ENCODE results near the gene CELA3A. TPM values are rescaled to one million over a fixed set of nuclear protein-coding genes. Genes with fewer than 3 reads are reported as not detected.

Gene CELA3A
- total RNA-seq, 1 donor from 2014 or later: not detected

- peak; percentile 98 for DNase-seq
Measured at GRCh38 chr1:22052115-22053016, 50.9 kb downstream of the CELA3A start, which contains the start of gene CDC42. Gene CDC42 (plus strand): TSS chr1:22052709. CDS start chr1:22078479, 25,770 bp downstream.

DNA sequence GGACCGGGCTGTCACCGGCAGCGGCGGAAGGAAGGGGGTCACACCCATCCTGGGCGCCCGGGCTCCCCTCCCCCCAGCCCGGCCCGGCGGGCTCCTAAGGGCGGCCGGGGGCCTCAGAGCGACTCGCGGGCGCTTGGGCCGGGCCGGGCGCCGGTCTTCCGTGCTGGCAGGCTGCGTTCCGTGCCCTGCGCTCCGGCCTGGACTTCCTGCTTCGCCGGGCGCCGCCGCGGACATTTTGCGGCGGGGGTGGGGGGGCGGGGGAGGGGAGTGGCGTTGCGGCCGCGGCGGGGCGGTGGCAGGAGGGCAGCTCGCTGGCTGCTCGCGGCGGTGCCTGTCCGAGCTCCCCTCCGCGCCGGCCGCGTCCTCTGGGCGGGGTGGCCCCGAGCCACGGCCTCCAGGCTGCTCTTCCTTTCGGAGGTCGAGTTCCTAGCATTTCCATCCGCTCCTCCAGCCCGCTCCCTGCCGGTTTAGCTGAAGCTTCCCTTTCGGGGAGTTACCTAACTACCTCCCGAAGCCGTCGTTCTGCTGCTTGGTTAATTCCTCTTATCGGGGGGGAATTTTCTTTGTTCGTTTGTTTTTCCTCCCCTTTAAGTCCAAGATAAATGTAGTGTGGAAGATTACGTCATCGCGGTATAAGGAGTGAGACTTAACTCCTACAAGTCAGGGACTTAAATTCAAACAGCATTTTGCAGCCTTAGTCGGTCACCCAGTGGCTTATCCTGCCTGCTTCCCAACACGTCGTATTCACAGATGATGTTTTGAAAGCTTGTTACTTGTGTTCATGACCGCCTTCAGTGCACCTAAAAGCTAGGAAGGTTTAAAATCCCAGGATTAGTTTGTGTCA lies 51.8 kb downstream of the CELA3A start:
- peak; percentile 78 for DNase-seq

DNA sequence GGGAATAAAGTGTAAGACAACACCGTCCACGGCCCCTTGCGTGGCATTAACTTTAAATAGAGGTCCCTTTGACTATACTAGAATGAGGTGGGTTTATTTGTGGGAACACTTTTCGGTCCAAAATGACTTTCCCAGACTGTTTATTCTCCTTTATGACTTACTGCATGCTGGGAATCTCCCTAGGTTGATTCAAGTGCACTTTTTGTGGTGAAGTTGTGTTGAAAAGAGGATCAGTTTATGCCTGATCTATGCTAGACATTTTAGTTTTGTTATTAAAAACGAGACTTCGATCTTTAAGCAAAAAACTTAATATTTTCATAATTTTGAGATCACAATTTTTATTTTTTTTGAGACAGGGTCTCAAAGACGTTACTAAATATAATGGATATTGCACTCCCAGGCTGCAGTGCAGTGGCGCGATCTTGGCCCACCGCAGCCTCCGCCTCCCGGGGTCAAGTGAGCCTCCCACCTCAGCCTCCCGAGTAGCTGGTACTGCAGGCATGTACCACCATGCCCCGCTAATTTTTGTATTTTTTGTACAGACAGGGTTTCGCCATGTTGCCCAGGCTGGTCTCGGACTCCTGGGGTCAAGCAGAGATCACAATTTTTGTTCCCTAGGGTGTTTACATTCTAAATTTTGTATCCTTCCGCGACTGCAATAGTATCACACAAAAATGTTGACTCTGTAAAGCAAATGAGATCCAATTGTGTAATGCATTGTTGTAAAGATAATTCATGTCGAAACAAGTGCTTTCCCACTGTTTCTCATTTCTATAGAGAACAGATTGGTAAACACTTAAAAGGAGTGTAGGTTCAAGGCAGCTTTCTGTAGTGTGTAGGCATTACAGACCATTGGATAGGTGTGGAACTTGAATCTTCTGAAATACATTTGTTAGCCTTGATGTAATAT lies 52.7 kb downstream of the CELA3A start:
- DNase-seq: no peak

- DNase-seq: no peak
Measured at GRCh38 chr1:22055463-22055862, 54.0 kb downstream of the CELA3A start.

DNA sequence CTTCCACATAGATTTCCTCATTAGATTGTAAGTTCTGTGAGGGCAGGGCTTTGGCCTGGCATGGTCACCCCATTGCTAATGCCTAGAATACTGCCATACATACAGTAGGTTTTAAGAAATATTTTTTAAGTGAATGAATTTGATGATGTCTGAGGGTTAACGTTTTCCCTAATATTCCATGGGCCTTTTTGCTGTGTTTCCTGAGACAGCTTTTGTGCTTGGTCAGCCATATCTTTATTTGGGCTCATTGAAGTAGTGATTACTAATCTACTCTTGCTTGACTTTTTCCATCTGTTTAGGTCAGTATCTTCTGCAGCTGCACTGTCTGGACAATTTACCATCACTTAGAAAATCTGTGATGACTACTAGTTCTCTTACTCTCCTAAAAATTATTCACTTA lies 54.6 kb downstream of the CELA3A start:
- no peak for DNase-seq

DNA sequence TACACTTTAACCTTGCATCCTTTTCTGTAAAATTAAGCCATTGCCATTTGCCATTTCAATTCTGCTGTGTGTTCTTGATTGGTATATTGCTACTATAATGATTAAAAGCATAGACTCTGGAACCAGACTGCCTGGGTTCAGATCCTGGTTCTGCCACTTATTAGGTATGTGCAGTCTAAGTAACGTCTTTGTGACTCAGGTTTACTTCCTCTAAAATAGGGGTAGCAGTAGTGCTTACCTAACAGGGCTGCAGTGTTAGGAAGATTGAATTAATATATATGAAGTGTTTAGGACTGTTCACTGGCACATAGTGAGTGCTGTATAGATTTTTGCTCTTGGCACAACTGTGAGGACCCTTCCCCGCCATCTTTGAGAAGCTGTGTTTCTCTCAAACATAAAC lies 55.5 kb downstream of the CELA3A start:
- no peak for DNase-seq

- DNase-seq: no peak
Measured at GRCh38 chr1:22057861-22058260, 56.4 kb downstream of the CELA3A start.

Other genes starting within 250 kb of the CELA3A start
- gene USP48, start 218.5 kb upstream of the CELA3A start, total RNA-seq: 81.9 and 125 TPM in 2 replicates
- 0.05 and 0.17 TPM in 2 replicates for gene LDLRAD2, start 189.4 kb upstream of the CELA3A start, total RNA-seq
- gene HSPG2, start 64.3 kb upstream of the CELA3A start, total RNA-seq: 1,406 and 1,997 TPM in 2 replicates
- gene CELA3B, start 24.6 kb upstream of the CELA3A start, total RNA-seq: not detected in 2 replicates
- 483 and 772 TPM in 2 replicates for gene CDC42, start 51.1 kb downstream of the CELA3A start, total RNA-seq
- under 0.01 and 0.14 TPM in 2 replicates for gene WNT4, start 141.4 kb downstream of the CELA3A start, total RNA-seq